Endothelial cell of umbilical vein (primary cell): Measurements from ENCODE around the gene NAV3. TPM values are rescaled to one million over a fixed set of nuclear protein-coding genes. Genes with fewer than 3 reads are reported as not detected.

Experiments used
- BruUV-seq: library from RNA; stranded (reverse); fragments of 400-500 nt; replicated peaks from 2 replicates; lab custom pipeline; 2021; lab: Mats Ljungman, UMichigan
- CTCF ChIA-PET: fragments of 300-600, 350-600 bp; sonication (Branson Sonifier 250); formaldehyde crosslinking; loops from one replicate; lab custom pipeline; 2021; ENCODE audit warnings: antibody characterized with exemption, inconsistent platforms; lab: Charles Lee
- POLR2A ChIA-PET: fragments of 300-600, 350-600 bp; sonication (Branson Sonifier 250); formaldehyde crosslinking; loops from one replicate; lab custom pipeline; 2021; ENCODE audit warnings: antibody characterized with exemption, inconsistent platforms; lab: Charles Lee
- DNase-seq: peaks from one replicate; pipeline ENCODE4 v3.0.0-alpha.2; 2011; ENCODE audit warnings: low read depth, low spot score
- FAIRE-seq: peaks from 2 replicates; lab custom pipeline; 2011; peaks lifted over from hg19 to GRCh38; lab: Jason Lieb, UNC
- H2AFZ ChIP-seq: 2 replicates; pipeline ENCODE4 v1.6.0; 2012; ENCODE audit warnings: low read depth, low read length, control low read depth, inconsistent platforms
- H3K27ac ChIP-seq: 2 replicates; pipeline ENCODE4 v1.5.1; 2011; ENCODE audit warnings: low read depth, mild to moderate bottlenecking, control low read depth, low read length, moderate library complexity; ENCODE audit not compliant: insufficient read depth
- H3K27me3 ChIP-seq, 2 experiments: 2 replicates each; pipeline versions ENCODE4 v1.6.0 to v1.6.1; 2011; ENCODE audit warnings: low read length in 2 of 2, mixed read lengths in 1 of 2; ENCODE audit not compliant: control insufficient read depth in 2 of 2, insufficient read depth in 2 of 2
- H3K36me3 ChIP-seq, 2 experiments: 2 replicates in 1 of 2; 3 replicates in 1 of 2; pipeline ENCODE4 v1.5.1; 2011; ENCODE audit warnings: low read length in 2 of 2, mild to moderate bottlenecking in 1 of 2, moderate library complexity in 1 of 2; ENCODE audit not compliant: control insufficient read depth in 2 of 2, insufficient read depth in 2 of 2; ENCODE audit errors: extremely low read depth in 1 of 2
- H3K4me1 ChIP-seq: 3 replicates; pipeline ENCODE4 v1.5.1; 2011; ENCODE audit warnings: mild to moderate bottlenecking, low read length; ENCODE audit not compliant: control insufficient read depth, insufficient read depth; ENCODE audit errors: extremely low read depth
- H3K4me2 ChIP-seq: 2 replicates; pipeline ENCODE4 v1.6.1; 2011; ENCODE audit warnings: low read length, control low read depth, mixed read lengths; ENCODE audit not compliant: insufficient read depth
- H3K4me3 ChIP-seq, 3 experiments: fragments of 200-600 bp in 1 of 3; sonication (generic), shearing (Covaris generic) in 1 of 3; replicated peaks in 1 of 3; 2 replicates each; pipeline ENCODE4 v1.5.1; 2011 to 2016; ENCODE audit warnings: control low read depth in 3 of 3, low read length in 3 of 3, mild to moderate bottlenecking in 2 of 3, inconsistent platforms in 1 of 3, low read depth in 1 of 3, moderate library complexity in 1 of 3; ENCODE audit not compliant: insufficient read depth in 1 of 3
- H3K79me2 ChIP-seq: 2 replicates; pipeline ENCODE4 v1.6.0; 2012; ENCODE audit warnings: low read length, inconsistent platforms; ENCODE audit not compliant: control insufficient read depth, insufficient read depth
- H3K9ac ChIP-seq: replicated peaks from 2 replicates; pipeline ENCODE3; 2011; ENCODE audit warnings: low read length, control low read depth; ENCODE audit not compliant: insufficient read depth; ENCODE audit errors: extremely low read depth
- H3K9me1 ChIP-seq: replicated peaks from 3 replicates; pipeline ENCODE4 v1.6.0; 2011; ENCODE audit warnings: mild to moderate bottlenecking, low read length; ENCODE audit not compliant: control insufficient read depth, insufficient read depth; ENCODE audit errors: extremely low read depth
- H3K9me3 ChIP-seq: replicated peaks from 2 replicates; pipeline ENCODE4 v1.5.1; 2012; ENCODE audit warnings: low read length, inconsistent platforms; ENCODE audit not compliant: control insufficient read depth, insufficient read depth
- H4K20me1 ChIP-seq: replicated peaks from 2 replicates; pipeline ENCODE3; 2011; ENCODE audit warnings: mild to moderate bottlenecking, low read length; ENCODE audit not compliant: control insufficient read depth, insufficient read depth; ENCODE audit errors: extremely low read depth
- CTCF ChIP-seq, 2 donors: IDR thresholded peaks; 1 replicate in 1 of 2; 2 replicates in 1 of 2; pipeline ENCODE4 v1.5.1; 2011; ENCODE audit warnings: low read length in 2 of 2, mild to moderate bottlenecking in 2 of 2, moderate library complexity in 2 of 2, control low read depth in 1 of 2, inconsistent platforms in 1 of 2, low read depth in 1 of 2; ENCODE audit not compliant: insufficient read depth in 1 of 2; ENCODE audit errors: extremely low read depth in 1 of 2
- EZH2 ChIP-seq: IDR thresholded peaks from 2 replicates; pipeline ENCODE4 v1.6.1; 2012; ENCODE audit warnings: borderline replicate concordance, low read depth, mild to moderate bottlenecking, moderate library complexity, low read length, inconsistent platforms; ENCODE audit not compliant: severe bottlenecking
- FOS ChIP-seq: IDR thresholded peaks from 2 replicates; pipeline ENCODE4 v1.6.1; 2011; ENCODE audit warnings: mild to moderate bottlenecking, low read length, moderate library complexity, borderline replicate concordance; ENCODE audit not compliant: insufficient read depth
- GATA2 ChIP-seq: IDR thresholded peaks from 2 replicates; pipeline ENCODE4 v1.7.0; 2011; ENCODE audit warnings: low read depth, mild to moderate bottlenecking, moderate library complexity, mixed read lengths, low read length; ENCODE audit not compliant: insufficient read length, insufficient read depth
- JUN ChIP-seq: IDR thresholded peaks from 2 replicates; pipeline ENCODE4 v1.6.1; 2011; ENCODE audit warnings: borderline replicate concordance, low read depth; ENCODE audit not compliant: insufficient read length, insufficient read depth
- MAX ChIP-seq: IDR thresholded peaks from 2 replicates; pipeline ENCODE4 v1.6.1; 2011; ENCODE audit not compliant: insufficient read depth, insufficient read length
- MYC ChIP-seq: IDR thresholded peaks from one replicate; pipeline ENCODE4 v1.6.1; 2011; ENCODE audit warnings: mild to moderate bottlenecking, low read depth, low read length
- POLR2A ChIP-seq: IDR thresholded peaks from 2 replicates; pipeline ENCODE4 v1.6.1; 2012; ENCODE audit warnings: low read depth, mild to moderate bottlenecking, control low read depth, low read length
- POLR2AphosphoS5 ChIP-seq: IDR thresholded peaks from 2 replicates; pipeline ENCODE4 v1.6.1; 2012; ENCODE audit warnings: low read depth, mild to moderate bottlenecking, control low read depth, low read length, moderate library complexity; ENCODE audit not compliant: insufficient read depth
- dilution Hi-C: fragments of 300-500 bp; cut with MboI; formaldehyde crosslinking; loops from one replicate; pipeline ENCODE4 v1.15.0; 2019; ENCODE audit warnings: low sequenced_read_pairs; ENCODE audit not compliant: extremely low pct_ligation_motif_present
- intact Hi-C: fragments of 100-400 bp; cut with micrococcal nuclease; formaldehyde crosslinking; loops from one replicate; pipeline ENCODE4 v1.10.0; 2022
- polyA plus RNA-seq, 4 experiments: library from polyadenylated mRNA; depleted of rRNA in 3 of 4; stranded (reverse) in 3 of 4; unstranded in 1 of 4; fragments of >200 nt; gene quantifications; 2 replicates each; pipeline versions ENCODE4 v1.2.1 to v1.2.3, GENCODE V29; 2011 to 2012; ENCODE audit warnings: missing spikeins in 1 of 4
- total RNA-seq: library from RNA; stranded (reverse); gene quantifications from 2 replicates; pipeline ENCODE4 v1.2.3, GENCODE V29; 2021

Gene NAV3
- total and polyA plus RNA-seq, 2 donors (not counting 3 experiments of a cell fraction or from before 2014, with no cell fraction given), result 6.7 to 40.1 TPM

DNA sequence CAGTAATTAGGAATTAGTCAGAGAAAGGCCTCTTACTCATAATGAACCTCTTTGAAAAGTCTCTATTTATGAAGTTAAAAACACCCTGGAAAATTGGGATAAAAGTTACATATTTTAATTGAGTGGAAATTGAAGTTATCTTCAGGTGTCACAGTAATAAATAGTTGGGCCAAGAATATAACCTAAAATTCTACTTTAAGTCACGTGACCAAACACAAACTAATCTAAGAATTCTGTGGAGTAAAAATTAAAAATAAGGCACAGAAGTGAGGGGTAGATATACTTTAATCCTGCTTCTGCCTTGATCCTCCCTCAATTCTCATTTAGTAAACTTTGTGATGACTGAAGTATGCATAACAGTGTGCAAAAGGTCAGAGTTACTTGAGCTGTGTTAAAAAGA lies 226.4 kb downstream of the NAV3 start:
- dilution Hi-C loops, result no loop called here
- FAIRE-seq, result no peak
- H3K27me3 ChIP-seq, result no peaks in the 10 kb centered on the region

More for the DNA sequence above, 226.4 kb downstream of the NAV3 start:
- Histone ChIP-seq H3K9me3 (no peaks in the 10 kb centered on the region), H2AFZ (no peak overlapping the region), H3K4me3 (no peak overlapping the region), H3K9me1 (no peaks in the 10 kb centered on the region), H3K79me2 (peaks cover 26% of the 10 kb centered on the region), H4K20me1 (no peaks in the 10 kb centered on the region), H3K36me3 (peaks cover 0 to 8% of the 10 kb centered on the region in 2 experiments), H3K27ac (no peak overlapping the region), H3K4me2 (no peak overlapping the region), H3K9ac (no peak overlapping the region), H3K4me1 (no peaks in the 10 kb centered on the region)
- DNase-seq, result no peak
- TF ChIP-seq CTCF (IDR thresholded peaks at IDR 0.05; ENCODE audit: extremely low read depth in 1 of 2, insufficient read depth in 1 of 2, low read depth in 1 of 2, low read length in 2 of 2), result no peak
- TF ChIP-seq POLR2A, result no peak
- TF ChIP-seq GATA2, result no peak
- no peak for TF ChIP-seq POLR2AphosphoS5
- no peak for TF ChIP-seq EZH2
- TF ChIP-seq MAX, result no peak
- no peak for TF ChIP-seq JUN
- no peak for TF ChIP-seq FOS
- no peak for TF ChIP-seq MYC
- no TSS peak for BruUV-seq
- intact Hi-C loops, result no loop called here
- POLR2A ChIA-PET, result interaction anchor here (0.5 kb wide), 1 partner anchor 65 kb away, joined by 5 read pairs; no protein-coding TSS in a partner anchor
- CTCF ChIA-PET, result interaction anchor here (1.2 to 1.8 kb wide), 3 partner anchors 8 to 30 kb away, joined by 3 to 6 read pairs (median 5); no protein-coding TSS in a partner anchor
